Activated naive CD8-positive, alpha-beta T cell treated with anti-CD3 and anti-CD28 coated beads, Interleukin-2, amount 50 U/mL, for 16 hours (primary cell): ENCODE data around the gene CYSRT1.

Experiments
- DNase-seq: peaks from one replicate; pipeline ENCODE4 v3.0.0-alpha.2; 2020; ENCODE audit warnings: low read depth, low spot score

The CYSRT1 gene

DNA sequence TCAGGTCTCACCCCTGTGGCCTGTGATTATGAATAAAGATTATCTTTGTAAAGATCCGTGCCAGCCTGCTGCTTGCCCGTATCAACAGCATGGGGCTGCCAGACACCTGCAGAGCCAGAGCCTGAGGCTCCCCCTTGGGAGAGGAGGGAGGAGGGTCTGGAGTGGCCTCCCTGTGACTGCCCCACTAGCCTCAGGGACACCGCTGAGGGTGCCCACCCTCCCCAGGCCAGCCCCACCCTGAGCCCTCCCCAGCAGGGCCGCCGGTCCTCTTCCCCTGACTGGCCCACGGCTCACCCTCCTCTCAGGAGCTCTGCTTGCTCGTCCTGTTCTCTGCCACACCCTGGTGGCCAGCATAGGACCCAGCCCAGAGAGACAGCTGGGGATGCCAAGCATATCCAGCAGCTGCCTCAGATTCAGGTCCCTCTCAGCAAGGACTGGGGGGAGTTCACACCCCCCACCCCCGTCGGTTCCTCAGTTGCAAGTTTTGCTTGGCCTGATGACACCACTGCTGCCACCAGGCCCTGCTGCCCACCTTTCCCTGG lies 34.6 kb upstream of the CYSRT1 start:
- no peak for DNase-seq

DNA sequence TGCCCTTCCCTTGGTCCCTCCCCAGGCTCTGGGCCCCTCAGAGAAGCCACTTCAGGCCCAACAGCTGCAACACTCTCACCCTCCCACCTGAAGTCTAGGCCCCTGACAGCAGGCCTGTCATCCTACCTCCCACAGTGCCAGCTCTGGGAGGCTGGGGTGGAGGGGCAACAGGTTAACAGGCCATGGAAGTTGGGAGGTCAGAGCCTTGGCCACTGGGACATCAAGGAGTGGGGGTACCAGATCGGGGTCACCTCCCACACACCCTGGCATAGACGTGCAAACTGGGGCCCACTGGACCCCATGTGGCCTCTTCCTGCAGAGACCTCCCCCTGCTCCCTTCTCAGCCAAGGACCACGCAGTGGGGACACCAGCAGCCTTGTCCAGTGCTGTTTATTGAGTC lies 33.7 kb upstream of the CYSRT1 start:
- DNase-seq: no peak

DNA sequence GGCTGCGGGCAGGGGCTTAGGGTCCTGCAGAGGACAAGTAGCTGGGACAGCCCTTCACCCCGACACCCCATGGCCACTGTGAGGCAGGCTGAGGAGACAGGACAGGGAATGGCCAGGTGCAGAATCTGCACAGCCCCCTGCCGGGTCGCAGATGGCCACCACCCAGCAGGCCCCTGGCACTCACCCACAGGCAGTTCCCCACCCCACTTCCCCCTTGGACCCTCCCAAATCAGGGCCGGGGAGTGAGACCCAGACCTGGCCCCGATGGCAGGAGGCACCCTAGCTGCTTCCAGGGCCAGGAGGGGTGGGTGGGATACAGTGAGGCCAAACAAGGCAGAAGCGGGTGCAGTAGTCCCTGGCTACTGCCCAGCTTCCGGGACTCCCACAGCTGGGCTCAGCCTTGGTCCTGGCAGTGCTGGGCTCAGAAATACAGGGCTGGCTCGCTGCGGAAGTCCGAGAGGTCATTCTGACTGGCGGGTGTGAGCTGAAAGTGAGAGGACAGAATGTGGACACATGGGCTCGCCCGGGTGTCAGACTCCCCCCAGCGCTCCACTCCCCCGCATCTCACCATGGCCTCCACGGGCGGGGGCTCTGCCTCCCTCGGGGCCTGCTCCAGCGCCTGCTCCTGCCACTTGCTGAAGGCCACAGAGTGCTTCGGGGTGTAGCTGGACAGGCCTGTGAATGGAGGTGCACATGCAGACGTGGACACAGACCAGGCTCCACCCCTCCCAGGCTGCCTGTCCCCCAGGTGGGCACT lies 33.1 kb upstream of the CYSRT1 start:
- no peak for DNase-seq

DNA sequence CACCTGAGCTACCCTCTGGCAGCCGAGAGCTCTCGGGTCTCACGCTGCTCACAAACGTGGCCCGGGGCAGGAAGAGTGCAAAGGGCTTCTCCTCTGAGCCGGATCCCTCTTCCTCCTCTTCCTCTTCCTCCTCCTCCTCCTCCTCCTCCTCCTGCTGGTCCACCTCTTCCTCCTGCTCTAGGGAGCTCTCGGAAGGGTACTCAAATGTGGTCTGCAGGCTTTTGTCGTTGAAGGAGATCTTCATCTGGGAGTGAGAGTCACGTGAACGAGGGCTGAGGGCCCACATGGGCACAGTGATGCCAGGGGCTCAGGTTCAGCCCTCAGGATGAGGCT lies 32.6 kb upstream of the CYSRT1 start:
- no peak for DNase-seq

DNA sequence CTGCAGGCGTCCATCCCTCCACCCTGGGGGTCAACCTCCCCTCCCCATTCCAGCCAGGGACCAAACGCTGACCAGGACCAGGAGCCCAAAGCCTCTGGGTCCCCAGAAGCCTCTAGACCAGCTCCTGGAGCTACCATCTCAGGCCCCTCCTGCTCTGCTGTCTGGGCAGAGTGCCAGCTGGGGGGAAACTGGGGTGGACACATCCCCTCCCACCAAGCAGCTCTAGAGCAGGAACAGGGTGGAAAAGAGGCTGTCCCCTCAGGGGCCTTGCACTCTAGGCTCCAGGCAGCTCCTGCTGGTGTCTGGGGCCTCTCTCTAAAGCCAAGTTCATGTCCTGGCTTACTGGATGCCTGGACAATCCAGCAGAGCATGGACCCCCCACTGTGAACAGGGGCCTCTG lies 32.1 kb upstream of the CYSRT1 start:
- DNase-seq: no peak

DNA sequence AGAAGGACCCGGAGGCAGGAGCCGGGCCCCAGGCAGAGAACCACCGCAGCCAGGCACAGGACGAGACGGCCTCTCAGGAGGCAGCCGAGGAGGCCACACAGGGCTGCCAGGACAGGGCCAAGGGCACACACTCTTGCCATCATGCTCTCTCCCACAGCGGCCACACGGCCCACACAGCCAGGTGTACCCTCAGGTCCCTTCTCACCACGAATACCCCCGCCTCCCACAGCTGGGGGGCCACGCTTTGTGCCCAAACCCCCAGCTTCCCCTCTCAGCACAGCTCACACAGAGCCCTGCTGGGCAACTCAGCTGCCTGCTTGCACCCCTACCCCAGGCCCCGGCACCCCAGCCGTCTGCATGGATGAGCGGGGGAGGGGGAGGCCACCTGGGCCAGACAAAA lies 31.2 kb upstream of the CYSRT1 start:
- no peak for DNase-seq

DNA sequence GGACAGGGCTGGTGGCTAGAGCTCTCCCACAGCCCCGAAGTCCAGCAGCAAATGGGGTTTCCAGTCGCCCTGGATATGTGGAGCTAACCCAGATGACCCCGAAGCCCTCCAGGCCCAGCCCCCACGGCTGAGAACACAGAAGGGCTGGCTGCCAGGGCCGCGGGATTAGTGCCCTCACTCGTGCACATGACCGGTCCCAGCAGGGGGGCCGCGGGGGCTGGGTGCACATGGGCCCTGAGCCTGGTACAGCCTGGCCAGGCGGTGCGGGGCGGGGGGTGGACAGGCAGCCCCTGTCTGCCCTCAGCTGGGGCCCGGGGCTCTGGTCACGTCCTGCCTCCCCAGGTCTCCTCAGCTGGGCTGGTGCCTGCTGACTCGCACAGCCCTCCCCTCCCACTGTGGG lies 30.6 kb upstream of the CYSRT1 start:
- DNase-seq: no peak

DNA sequence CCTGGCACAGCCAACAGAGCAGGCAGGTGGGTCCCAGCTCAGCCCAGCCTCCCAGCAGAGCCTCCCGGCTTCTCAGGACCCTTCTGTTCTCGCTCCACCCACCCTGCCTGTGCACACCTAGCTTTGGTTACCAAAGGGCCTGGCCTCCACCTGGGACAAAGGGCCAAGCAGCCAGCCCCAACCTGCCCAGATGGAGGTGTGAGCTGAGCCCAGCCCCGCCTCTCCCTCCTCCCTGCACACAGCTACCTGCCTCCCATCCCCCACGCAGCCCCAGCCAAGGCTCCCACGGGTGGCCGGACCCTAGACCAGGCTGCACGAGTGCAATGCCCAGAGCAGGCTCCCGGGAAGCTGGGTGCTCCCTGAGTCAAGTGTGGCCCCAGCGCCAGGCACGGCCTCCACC lies 30.1 kb upstream of the CYSRT1 start:
- DNase-seq: no peak

DNA sequence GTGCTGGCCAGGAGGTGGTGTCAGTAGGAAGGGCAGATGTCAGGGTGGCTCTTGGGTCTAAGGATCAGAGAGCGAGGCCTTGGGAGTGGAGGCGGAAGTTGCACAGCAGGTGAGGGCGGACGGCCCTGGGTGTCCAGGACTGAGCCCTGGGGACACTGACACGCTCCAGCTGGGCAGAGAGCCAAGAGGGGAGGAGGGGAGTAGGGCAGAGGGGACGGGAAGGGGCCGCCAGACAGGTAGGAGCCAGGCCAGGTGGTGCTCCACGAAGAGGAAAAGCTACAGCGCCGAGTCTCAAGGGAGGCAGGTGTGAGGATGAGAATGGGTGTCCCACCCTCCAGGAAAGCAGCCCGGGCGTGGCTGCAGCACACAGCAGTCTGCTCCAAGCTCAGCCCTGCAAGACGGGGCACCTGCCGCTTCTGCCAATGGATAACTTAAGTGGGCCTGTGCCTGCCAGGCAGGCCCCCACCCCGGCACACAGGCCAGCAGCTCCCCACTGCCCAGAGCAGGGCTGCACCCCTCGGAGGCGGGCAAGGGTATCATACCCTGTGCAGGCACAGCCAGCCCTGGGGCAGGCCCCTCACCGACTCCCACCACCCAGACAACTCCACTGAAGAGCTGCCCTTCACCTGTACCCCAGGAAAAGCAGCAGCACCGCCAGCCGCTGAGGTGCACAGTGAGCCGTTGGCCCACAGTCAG lies 29.3 kb upstream of the CYSRT1 start:
- DNase-seq: no peak

DNA sequence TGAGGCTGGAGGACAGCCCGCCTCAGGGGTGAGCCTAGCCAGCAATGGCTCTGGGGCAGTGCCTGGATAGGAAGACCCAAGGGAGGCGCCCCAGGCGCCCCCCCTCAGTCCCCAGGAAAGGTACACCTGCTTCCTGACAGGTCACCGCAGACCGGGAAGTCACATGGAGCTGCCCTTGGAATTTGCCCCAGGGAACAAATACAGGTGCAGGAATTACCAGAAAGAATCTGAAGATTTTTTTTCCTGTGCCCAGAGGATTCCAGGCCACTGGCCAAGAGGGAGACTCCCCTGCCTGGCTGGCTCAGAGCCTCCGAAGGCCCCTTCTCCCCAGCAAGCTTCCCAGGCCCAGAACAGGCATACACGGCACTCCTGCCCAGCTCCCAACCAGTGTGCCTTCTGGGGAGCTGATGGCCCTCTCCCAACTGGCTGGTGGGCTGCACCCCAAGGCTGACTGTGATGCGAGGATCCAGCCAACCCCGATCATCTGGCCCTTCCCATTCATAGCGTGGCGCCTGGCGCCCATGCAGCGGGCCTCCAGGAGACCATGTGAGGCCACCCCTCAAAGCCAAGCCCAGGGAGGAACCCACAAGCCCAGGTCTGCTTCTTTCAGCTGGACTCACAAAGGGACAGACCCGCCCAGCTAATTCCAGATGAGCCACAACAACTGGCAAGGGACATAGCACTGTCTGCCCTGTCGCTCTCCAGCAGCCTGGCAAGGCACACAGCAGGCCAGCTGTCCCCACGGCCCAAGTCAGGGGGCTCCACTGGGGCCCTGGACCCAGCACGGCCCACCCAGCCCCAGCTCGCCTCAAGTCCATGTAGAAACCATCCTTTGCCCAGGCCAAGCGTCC lies 26.7 kb upstream of the CYSRT1 start:
- DNase-seq: no peak

DNA sequence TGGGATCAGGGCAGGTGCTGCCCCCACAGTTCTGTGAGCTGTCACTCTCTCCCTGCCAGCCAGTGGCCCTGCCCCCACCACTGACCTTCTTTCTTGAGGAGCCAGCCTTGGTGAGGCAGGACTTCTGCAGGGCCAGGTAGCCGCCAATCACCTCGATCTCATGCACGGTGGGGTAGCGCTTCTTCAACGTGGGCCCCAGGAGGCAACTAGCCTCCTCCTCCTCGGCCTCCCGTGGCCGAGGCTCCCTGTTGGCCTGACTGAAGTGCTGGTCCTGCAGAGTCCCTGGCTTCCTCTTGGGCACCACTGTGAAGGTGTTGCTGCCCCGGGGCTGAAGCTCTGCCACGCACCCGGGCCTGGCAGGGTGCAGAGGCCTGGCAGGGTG lies 26.1 kb upstream of the CYSRT1 start:
- DNase-seq: no peak

DNA sequence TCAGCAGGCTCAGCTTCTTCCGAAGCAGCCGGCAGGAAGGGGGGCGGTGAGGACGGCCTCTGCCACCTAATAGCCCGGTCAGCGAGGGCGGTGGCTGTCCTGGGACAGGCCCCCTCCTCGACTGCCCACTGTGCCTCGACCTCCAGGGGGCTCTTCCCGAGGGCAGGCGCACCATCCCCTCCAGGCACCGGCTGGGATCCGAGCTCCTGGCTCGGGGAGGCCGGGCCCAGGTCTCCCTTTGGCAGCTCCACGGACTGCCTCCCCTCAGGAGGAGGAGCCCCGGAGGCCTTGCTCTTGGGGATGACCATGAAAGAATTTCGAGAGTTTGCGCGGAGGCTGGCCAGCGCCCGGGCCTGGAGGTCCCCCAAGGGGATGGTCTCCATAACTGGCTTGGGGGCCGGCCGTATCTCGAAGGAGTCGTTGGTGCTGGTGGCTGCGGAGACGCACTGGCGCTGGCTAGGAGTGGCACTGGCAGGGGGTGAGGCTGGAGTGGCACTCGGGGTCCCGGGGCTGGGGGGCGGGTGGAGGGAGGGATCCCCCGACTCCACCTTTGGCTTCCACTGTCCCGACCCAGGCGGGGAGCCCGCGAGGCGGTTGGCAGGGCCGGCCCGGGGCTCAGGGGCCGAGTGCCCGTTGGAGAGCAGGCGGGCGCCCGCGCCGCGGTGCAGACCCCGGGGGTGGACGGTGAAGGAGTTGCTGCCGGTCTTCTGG lies 25.4 kb upstream of the CYSRT1 start:
- DNase-seq: no peak

DNA sequence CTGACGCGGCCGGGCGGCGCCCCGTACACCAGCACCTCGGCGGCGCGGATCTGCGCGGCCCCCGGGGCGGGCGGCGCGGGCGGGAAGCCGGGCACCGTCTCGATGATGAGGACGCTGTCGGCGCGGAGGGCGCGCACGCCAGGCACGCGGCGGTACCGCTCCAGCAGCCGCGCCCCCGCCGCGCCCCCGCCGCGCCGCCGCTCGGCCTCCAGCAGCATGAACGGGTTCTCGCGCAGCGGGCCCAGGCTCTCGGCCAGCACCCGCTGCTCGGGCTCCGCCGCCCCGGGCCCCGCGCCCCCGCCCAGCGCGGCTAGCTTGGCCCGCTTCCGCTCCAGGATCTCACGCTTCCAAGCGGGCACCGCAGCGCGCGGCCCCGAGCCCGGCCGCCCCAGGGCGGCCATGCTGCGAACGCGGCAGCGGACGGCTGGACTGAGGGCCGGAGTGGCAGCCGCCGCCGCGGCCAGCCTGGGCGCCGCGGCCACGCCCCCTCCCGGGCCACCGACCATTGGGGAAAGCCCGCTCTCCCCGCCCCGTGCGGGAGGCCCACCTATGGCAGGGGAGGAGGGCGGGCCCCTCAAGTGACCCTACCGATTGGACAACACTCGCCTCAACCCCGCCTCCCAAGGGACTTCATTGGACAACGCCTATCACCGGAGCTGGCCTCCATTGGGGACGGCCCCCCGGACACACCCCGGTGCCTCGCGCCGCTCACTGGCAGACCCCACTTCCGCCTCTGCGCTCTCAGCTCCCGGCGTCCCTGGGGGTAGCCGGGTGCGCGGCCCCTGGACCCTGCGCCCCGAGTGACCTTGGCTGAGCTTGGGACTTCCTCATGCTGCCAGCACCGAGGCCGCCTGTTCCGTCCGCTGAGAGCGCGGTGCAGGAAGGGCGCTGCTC lies 24.4 kb upstream of the CYSRT1 start, which contains the start of gene TPRN:
TPRN (minus strand) TSS at position 431 of the 894 bp plus-strand sequence; CDS start at position 401, 30 bp downstream.
- DNase-seq: peak; percentile 99

DNA sequence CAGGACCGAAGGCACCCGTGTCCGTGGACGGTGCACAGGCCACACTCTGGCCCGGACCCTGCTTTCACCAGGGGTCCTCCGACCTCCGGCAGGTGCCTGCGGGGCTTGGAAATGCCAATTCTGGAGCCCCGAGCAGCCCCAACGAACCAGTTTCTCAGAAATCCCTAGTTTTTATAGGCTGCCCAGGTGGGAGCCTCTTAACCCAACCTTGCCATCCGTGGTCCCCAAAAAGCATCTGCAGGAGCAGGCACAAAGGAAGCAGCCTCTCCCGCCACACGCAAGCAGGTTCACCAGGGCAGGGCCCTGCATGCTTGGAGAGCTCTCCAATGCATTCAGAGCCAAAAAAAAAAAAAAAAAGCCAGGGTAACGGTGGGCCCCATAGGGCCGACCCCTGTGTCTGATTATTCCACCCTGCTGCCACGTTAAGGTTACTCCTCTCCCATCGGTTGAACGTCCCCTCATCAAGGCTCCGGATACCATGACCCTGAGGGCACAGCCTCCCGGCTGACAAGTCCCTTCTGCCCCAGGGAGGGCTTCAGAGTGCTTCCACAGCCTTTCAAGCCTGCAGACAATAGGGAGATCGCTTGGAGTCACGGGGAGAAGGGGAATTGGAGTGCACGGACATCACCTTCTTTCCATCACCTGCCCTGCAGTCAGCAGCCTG lies 23.6 kb upstream of the CYSRT1 start:
- no peak for DNase-seq

DNA sequence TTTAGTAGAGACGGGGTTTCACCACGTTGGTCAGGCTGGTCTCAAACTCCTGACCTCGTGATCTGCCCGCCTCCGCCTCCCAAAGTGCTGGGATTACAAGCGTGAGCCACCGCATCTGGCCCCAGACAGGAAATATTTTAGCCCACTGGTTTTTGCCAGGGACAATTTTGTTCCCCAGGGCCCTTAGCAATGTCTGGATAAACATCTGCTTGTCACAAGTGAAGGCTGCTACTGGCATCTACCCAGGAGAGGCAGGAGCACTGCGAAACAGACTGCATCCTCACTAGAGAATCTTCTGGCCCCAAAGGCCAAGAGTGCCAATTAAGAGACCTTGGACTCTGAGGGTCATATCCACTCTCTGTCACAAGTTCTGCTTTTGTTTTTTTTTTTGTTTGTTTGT lies 22.0 kb upstream of the CYSRT1 start:
- no peak for DNase-seq

DNA sequence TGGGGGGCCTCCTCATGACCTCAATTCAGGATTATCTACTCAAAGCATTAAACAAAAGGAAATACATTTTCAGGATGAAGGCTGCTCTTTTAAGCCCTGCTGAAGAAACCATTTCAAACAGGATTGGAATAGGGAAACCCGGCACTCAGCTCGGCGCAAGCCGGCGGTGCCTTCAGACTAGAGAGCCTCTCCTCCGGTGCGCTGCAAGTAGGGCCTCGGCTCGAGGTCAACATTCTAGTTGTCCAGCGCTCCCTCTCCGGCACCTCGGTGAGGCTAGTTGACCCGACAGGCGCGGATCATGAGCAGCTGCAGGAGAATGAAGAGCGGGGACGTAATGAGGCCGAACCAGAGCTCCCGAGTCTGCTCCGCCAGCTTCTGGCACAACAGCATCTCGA lies 20.2 kb upstream of the CYSRT1 start:
- no peak for DNase-seq

DNA sequence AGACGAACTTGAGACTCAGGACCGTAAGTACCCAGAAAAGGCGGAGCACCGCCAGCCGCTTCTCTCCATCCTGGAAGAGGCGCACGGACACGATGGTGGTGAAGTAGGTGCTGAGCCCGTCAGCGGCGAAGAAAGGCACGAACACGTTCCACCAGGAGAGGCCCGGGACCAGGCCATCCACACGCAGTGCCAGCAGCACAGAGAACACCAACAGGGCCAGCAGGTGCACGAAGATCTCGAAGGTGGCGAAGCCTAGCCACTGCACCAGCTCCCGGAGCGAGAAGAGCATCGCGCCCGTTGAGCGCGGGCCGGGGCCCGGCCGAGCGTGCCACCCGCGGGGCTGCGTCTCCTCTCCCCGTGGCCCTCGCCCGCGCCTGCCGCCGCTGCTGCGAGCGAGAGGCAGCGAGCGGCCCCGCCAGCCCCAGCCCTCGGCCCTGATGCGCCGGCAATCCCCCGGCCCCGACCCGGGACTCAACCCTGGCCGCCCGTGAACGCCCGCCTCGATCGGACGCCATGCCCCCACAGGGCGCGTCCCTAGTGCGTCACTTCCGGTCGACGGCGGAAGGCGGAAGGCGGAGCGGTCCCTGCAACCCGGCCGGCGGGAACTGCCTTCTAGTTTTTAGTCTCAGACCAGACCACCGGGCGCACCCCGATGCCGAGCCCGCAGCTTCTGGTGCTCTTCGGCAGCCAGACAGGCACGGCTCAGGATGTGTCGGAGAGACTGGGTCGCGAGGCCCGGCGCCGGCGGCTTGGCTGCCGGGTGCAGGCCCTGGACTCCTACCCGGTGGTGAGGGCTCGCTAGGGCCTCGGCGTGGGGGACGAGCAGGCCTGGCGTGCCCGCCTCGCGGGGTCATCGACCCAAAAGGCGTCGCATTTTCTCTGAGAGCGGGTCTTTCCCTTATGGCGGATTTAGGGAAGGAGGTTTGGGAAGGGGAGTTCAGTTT lies 19.6 kb upstream of the CYSRT1 start, which contains the start of the genes NDOR1 and TMEM203:
NDOR1 (plus strand) TSS at position 575 of the 944 bp plus-strand sequence; CDS start at position 653, 78 bp downstream.
TMEM203 (minus strand) TSS at position 523 of the 944 bp plus-strand sequence; CDS start at position 289, 234 bp downstream.
- DNase-seq: peak; percentile 91

DNA sequence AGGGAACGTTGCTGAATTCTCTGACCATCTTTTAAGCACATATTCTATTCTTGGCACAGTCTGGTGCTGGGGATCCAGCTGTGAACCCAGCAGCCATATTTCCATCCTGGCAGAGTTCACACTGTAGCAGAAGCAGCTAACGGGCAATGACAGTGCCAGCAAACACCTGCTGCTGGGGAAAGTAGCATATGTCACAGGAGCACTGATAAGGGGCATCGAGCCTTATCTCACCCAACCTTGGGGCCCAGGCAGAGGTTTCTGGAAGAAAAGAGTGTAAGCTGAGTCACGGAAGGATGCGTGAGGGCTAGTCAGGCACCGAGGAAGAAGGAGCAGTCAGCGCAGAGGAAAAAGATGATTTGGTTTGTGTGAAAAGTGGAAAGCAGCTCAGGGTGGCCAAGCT lies 18.4 kb upstream of the CYSRT1 start:
- DNase-seq: no peak

DNA sequence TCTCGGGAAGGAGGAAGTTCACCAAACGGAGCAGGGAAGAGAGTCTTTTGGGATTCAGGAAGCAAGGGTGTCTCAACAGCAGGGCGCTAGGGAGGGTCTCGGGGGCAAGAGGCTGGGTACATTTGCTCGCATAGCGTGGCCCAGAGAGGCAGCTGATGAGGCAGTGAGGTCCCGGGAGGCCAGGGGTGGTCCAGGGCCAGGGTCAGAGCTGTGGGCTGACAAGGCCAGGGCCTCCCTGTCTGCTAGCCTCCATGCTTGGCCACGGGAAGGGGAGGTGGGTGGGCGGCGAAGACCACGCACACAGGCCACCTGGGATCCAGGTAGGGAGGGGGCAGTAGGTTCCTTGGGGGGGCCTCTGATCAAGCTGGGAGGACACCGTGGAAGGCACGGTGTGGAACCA lies 13.4 kb upstream of the CYSRT1 start:
- DNase-seq: no peak
